GM03348 (cell line): Measurements from ENCODE around the gene CFAP52.
"Not testable (repeated sequence)": the region's sequence is repeated elsewhere in the genome, so short reads cannot be mapped to it uniquely, and the experiment has no call there.

ENCODE experiments used
- DNase-seq: peaks from one replicate; pipeline ENCODE4 v3.0.0; 2012; ENCODE audit warnings: low spot score

CFAP52 gene

GRCh38 chr17:9568957-9569588, 7.4 kb upstream of the CFAP52 start:
- DNase-seq = no peak

GRCh38 chr17:9571201-9571600, 5.2 kb upstream of the CFAP52 start:
- DNase-seq = no peak

GRCh38 chr17:9575381-9576101, 901 bp upstream of the CFAP52 start, which contains the start of gene STX8:
STX8 (minus strand) TSS chr17:9575820; CDS start chr17:9575808, 12 bp downstream.
- peak; percentile 93 for DNase-seq

GRCh38 chr17:9577373-9577709, 899 bp downstream of the CFAP52 start:
- DNase-seq = no peak

- no peak for DNase-seq
Measured at GRCh38 chr17:9587969-9588656, 11.7 kb downstream of the CFAP52 start.

- DNase-seq = no peak
Measured at GRCh38 chr17:9594065-9594464, 17.6 kb downstream of the CFAP52 start.

- DNase-seq = not testable (repeated sequence)
Measured at GRCh38 chr17:9597638-9598037, 21.2 kb downstream of the CFAP52 start.

GRCh38 chr17:9598661-9599060, 22.2 kb downstream of the CFAP52 start:
- DNase-seq = no peak

GRCh38 chr17:9604583-9604982, 28.1 kb downstream of the CFAP52 start:
- DNase-seq = not testable (repeated sequence)

GRCh38 chr17:9606453-9606852, 30.0 kb downstream of the CFAP52 start:
- DNase-seq = no peak

GRCh38 chr17:9607058-9607457, 30.6 kb downstream of the CFAP52 start:
- not testable (repeated sequence) for DNase-seq

- DNase-seq = no peak
Measured at GRCh38 chr17:9611557-9611956, 35.1 kb downstream of the CFAP52 start.

- no peak for DNase-seq
Measured at GRCh38 chr17:9612006-9612405, 35.6 kb downstream of the CFAP52 start.

- DNase-seq = no peak
Measured at GRCh38 chr17:9615486-9615885, 39.0 kb downstream of the CFAP52 start.

- DNase-seq = no peak
Measured at GRCh38 chr17:9622961-9623360, 46.5 kb downstream of the CFAP52 start.

GRCh38 chr17:9628509-9628908, 52.1 kb downstream of the CFAP52 start:
- DNase-seq = no peak

GRCh38 chr17:9632741-9633140, 56.3 kb downstream of the CFAP52 start:
- no peak for DNase-seq

- no peak for DNase-seq
Measured at GRCh38 chr17:9635340-9635739, 58.9 kb downstream of the CFAP52 start.

- DNase-seq = no peak
Measured at GRCh38 chr17:9636501-9636900, 60.1 kb downstream of the CFAP52 start.

- not testable (repeated sequence) for DNase-seq
Measured at GRCh38 chr17:9640388-9640787, 63.9 kb downstream of the CFAP52 start.

- DNase-seq = no peak
Measured at GRCh38 chr17:9643611-9644010, 67.2 kb downstream of the CFAP52 start.

- peak; percentile 44 for DNase-seq
Measured at GRCh38 chr17:9644910-9645751, 68.7 kb downstream of the CFAP52 start, which contains the start of gene USP43. USP43 (plus strand) TSS chr17:9645517; CDS start chr17:9645633, 116 bp downstream.
